ENCODE results near the gene DZIP1. TPM values are rescaled to one million over a fixed set of nuclear protein-coding genes. Genes with fewer than 3 reads are reported as not detected.
A peak's percentile ranks its signal among the peaks of the same experiment; 100 is the strongest.

Gene DZIP1, protein sequence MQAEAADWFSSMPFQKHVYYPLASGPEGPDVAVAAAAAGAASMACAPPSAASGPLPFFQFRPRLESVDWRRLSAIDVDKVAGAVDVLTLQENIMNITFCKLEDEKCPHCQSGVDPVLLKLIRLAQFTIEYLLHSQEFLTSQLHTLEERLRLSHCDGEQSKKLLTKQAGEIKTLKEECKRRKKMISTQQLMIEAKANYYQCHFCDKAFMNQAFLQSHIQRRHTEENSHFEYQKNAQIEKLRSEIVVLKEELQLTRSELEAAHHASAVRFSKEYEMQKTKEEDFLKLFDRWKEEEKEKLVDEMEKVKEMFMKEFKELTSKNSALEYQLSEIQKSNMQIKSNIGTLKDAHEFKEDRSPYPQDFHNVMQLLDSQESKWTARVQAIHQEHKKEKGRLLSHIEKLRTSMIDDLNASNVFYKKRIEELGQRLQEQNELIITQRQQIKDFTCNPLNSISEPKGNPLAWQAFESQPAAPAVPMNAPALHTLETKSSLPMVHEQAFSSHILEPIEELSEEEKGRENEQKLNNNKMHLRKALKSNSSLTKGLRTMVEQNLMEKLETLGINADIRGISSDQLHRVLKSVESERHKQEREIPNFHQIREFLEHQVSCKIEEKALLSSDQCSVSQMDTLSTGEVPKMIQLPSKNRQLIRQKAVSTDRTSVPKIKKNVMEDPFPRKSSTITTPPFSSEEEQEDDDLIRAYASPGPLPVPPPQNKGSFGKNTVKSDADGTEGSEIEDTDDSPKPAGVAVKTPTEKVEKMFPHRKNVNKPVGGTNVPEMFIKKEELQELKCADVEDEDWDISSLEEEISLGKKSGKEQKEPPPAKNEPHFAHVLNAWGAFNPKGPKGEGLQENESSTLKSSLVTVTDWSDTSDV
- 24.6 and 28.0 TPM in 2 replicates for total RNA-seq (2021; fragmentation: NEBNext Ultra II Directional; extraction: Animal tissue kit (Norgen Biotek cat#: 25700))
- 7.6 and 11.7 TPM in 2 replicates for polyA plus RNA-seq (2011; rRNA removed)
- 7.8 TPM for polyA plus RNA-seq (2011; cell fraction: cytosol; rRNA removed)
- polyA plus RNA-seq (2011; cell fraction: nucleus; rRNA removed) = 50.3 TPM
- polyA plus RNA-seq (2012, experiment 1 of 2) = 14.8 to 26.0 TPM (median 17.9 TPM) in 4 replicates
- polyA plus RNA-seq (2012, experiment 2 of 2) = 2.0 TPM
- polyA plus RNA-seq (2013, experiment 1 of 2) = 50.1 TPM
- polyA plus RNA-seq (2013, experiment 2 of 2) = 45.0 TPM
- 9.5 and 9.6 TPM in 2 replicates for polyA minus RNA-seq (2011; rRNA and poly(A)+ RNA removed)
- polyA minus RNA-seq (2011; cell fraction: cytosol; rRNA and poly(A)+ RNA removed) = 10.9 TPM
- 50.0 TPM for polyA minus RNA-seq (2011; cell fraction: nucleus; rRNA and poly(A)+ RNA removed)
- long read RNA-seq, experiment 1, partial matches to known transcripts = 8 of 16 reads
- long read RNA-seq, experiment 1, other reads (novel, unspliced or antisense) = 6 of 16 reads
- long read RNA-seq, experiment 2, partial matches to known transcripts = 0 of 1 reads
- long read RNA-seq, experiment 2, other reads (novel, unspliced or antisense) = 1 of 1 reads

DNA sequence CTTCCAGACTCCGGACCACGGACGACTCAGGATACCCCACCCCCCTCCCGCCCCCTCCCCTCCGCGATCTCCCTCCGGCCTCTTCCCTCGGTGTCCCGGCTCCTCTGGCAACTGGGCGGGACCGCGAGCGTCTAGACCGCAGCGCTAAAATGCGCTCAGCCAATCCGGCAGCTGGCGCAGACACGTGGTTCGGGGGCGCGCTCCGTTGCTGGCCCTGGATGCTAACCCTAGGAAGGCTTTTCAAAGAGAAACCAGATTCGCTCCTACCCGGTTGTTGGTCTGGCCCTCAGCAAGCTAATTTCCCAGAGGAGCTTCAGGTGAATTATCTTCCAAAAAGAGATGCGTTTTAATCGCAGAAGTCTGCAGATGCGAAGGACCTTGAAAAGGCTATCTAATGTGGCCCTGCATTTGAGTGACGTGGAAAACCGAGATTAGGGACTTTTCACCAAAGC lies at the start of gene DZIP1:
DZIP1 (minus strand) TSS at position 106 of the 452 bp plus-strand sequence. CDS start 2,677 bp downstream, outside the sequence.
- H3K79me1 ChIP-seq (ENCODE audit: low read depth, low read length) = 0 out of 2 replicates have a peak, but pooled peaks cover 2% of the 10 kb centered on the region
- H3K27me3 ChIP-seq (replicated peaks in 1 of 4; ENCODE audit: control insufficient read depth in 3 of 4, extremely low read depth in 1 of 4, insufficient read depth in 3 of 4, low read length in 3 of 4) = no peaks in the 10 kb centered on the region; a peak in 1 of 7 replicates
- no peaks in the 10 kb centered on the region for H3K79me2 ChIP-seq (ENCODE audit: control insufficient read depth in 1 of 2, insufficient read depth in 2 of 2, low read length in 2 of 2)
- H2BK20ac ChIP-seq (ENCODE audit: low read length) = no peak within 1 kb of the TSS
- peak within 1 kb of the TSS; percentile 76 for H3K18ac ChIP-seq (ENCODE audit: extremely low read depth, low read length)
- H3K23me2 ChIP-seq (ENCODE audit: low read depth, low read length) = peaks cover 9% of the 10 kb centered on the region
- no peaks in the 10 kb centered on the region for H3K9me3 ChIP-seq (ENCODE audit: insufficient read depth in 2 of 2, low read depth in 1 of 2, low read length in 1 of 2)
- peaks cover 2 to 3% of the 10 kb centered on the region in 2 experiments for H4K20me1 ChIP-seq (replicated peaks in 1 of 2; ENCODE audit: control insufficient read depth in 1 of 2, insufficient read depth in 2 of 2, low read length in 2 of 2)
- H2AK5ac ChIP-seq (ENCODE audit: low read depth, low read length) = 0 out of 2 replicates have a peak within 1 kb of the TSS, but pooled peaks have one; percentile 4
- no peak within 1 kb of the TSS for H3K4ac ChIP-seq (replicated peaks; ENCODE audit: insufficient read length, low read depth, low read length)
- H2BK12ac ChIP-seq (ENCODE audit: low read depth, low read length) = 0 out of 2 replicates have a peak within 1 kb of the TSS, but pooled peaks have one; percentile 32
- H3K56ac ChIP-seq (replicated peaks; ENCODE audit: insufficient read length, low read depth, low read length) = peak within 1 kb of the TSS; percentile 52
- WGBS, 2 experiments (ENCODE audit: extremely low coverage in 1 of 2, insufficient coverage in 1 of 2, insufficient read length in 1 of 2, insufficient replicate concordance in 2 of 2, low coverage in 1 of 2, low lambda C conversion rate in 2 of 2, missing lambda C conversion rate in 1 of 2) = 4% methylated on average over 23 of the region's 30 CpGs; no CpG with 5 or more reads in 1 of the 2 experiments
- H4K91ac ChIP-seq (replicated peaks; ENCODE audit: insufficient read length, low read length) = no peak within 1 kb of the TSS
- H2AFZ ChIP-seq (ENCODE audit: low read length) = peak within 1 kb of the TSS; percentile 96
- H3K23ac ChIP-seq (ENCODE audit: insufficient read length) = no peak within 1 kb of the TSS
- peak within 1 kb of the TSS; percentile 94 for H4K8ac ChIP-seq (ENCODE audit: extremely low read depth, insufficient read depth, low read length)
- H3K4me2 ChIP-seq (ENCODE audit: insufficient read depth in 1 of 2, low read depth in 2 of 2, low read length in 2 of 2) = peak within 1 kb of the TSS; percentile 72 to 94
- H2BK120ac ChIP-seq (replicated peaks; ENCODE audit: low read depth, low read length) = no peak within 1 kb of the TSS
- H2BK5ac ChIP-seq (ENCODE audit: low read depth, low read length) = no peak within 1 kb of the TSS; the same call in 1 of the 2 replicates
- FAIRE-seq = no peak
- H3K4me3 ChIP-seq (ENCODE audit: extremely low read depth in 1 of 4, insufficient read depth in 2 of 4, low read depth in 3 of 4, low read length in 4 of 4) = peak within 1 kb of the TSS; percentile 51 to 84 (median 67)
- POLR2A ChIA-PET (ENCODE audit: partially characterized antibody) = interaction anchor here (0.6 to 1.7 kb wide), 7 partner anchors 10 to 38 kb away, joined by 3 to 8 read pairs (median 3); partner anchors contain the start of gene DNAJC3
- CTCF ChIA-PET (ENCODE audit: partially characterized antibody) = interaction anchor here (1.3 to 1.6 kb wide), 3 partner anchors 16 to 189 kb away, joined by 4 to 6 read pairs (median 5); no protein-coding TSS in a partner anchor
- H2BK15ac ChIP-seq (ENCODE audit: low read length) = peak within 1 kb of the TSS; percentile 26; the same call in 1 of the 2 replicates
- no peak within 1 kb of the TSS for H3K27ac ChIP-seq (ENCODE audit: low read depth, low read length)
- peaks cover 3 to 17% (median 7%) of the 10 kb centered on the region in 4 experiments; a peak in 6 of 7 replicates for H3K4me1 ChIP-seq (replicated peaks in 1 of 4; ENCODE audit: control insufficient read depth in 3 of 4, insufficient read depth in 4 of 4, low read length in 3 of 4)
- DNase-seq (ENCODE audit: low read depth in 1 of 2, low spot score in 2 of 2) = peak in 1 of 2 experiments; percentile 70
- H4K5ac ChIP-seq (ENCODE audit: insufficient read length, low read depth, low read length) = peak within 1 kb of the TSS; percentile 38
- H3K36me3 ChIP-seq (ENCODE audit: control insufficient read depth in 2 of 4, insufficient read depth in 4 of 4, low read length in 3 of 4) = peaks cover 0 to 11% (median 0%) of the 10 kb centered on the region in 4 experiments; a peak in 2 of 8 replicates
- H3K9ac ChIP-seq (replicated peaks in 1 of 4; ENCODE audit: extremely low read depth in 1 of 4, low read depth in 3 of 4, low read length in 3 of 4) = peak within 1 kb of the TSS; percentile 36 to 88 (median 64)
- peak within 1 kb of the TSS; percentile 4 for H3K14ac ChIP-seq (ENCODE audit: insufficient read length)
- TF ChIP-seq MAFK (IDR thresholded peaks at IDR 0.05; ENCODE audit: low read depth, low read length) (no peak), ASH2L (IDR thresholded peaks at IDR 0.05; ENCODE audit: low read length) (no peak), POLR2AphosphoS5 (IDR thresholded peaks at IDR 0.05; ENCODE audit: low read depth, low read length) (no peak; the same call in 1 of the 2 replicates), GABPA (IDR thresholded peaks at IDR 0.05; ENCODE audit: borderline replicate concordance, insufficient read depth, low read length) (no peak), CBX8 (IDR thresholded peaks at IDR 0.05; ENCODE audit: borderline replicate concordance, low read depth, low read length) (no peak)

Data from H1 (cell line).